Stomach smooth muscle (tissue), 2 donors: ENCODE data around the gene CAPN10.

Experiments
- H3K27ac ChIP-seq: one replicate; pipeline ENCODE4 v1.7.0; 2013; ENCODE audit warnings: mild to moderate bottlenecking, low read length, inconsistent platforms
- H3K27me3 ChIP-seq, 2 donors: one replicate each; pipeline ENCODE4 v1.7.0; 2013; ENCODE audit warnings: low read length in 2 of 2; ENCODE audit not compliant: insufficient read depth in 2 of 2, control insufficient read depth in 1 of 2
- H3K36me3 ChIP-seq, 2 donors: one replicate each; pipeline ENCODE4 v1.7.0; 2013; ENCODE audit warnings: low read length in 2 of 2; ENCODE audit not compliant: control insufficient read depth in 2 of 2, insufficient read depth in 2 of 2
- H3K4me1 ChIP-seq: one replicate; pipeline ENCODE4 v1.7.0; 2013; ENCODE audit warnings: low read length; ENCODE audit not compliant: control insufficient read depth, insufficient read depth
- H3K4me3 ChIP-seq, 2 donors: one replicate each; pipeline ENCODE4 v1.7.0; 2013; ENCODE audit warnings: low read length in 2 of 2
- H3K9ac ChIP-seq, 2 donors: one replicate each; pipeline ENCODE4 v1.7.0; 2013; ENCODE audit warnings: low read length in 2 of 2, mild to moderate bottlenecking in 1 of 2
- H3K9me3 ChIP-seq, 2 donors: one replicate each; pipeline ENCODE4 v1.7.0; 2013; ENCODE audit warnings: low read length in 2 of 2; ENCODE audit not compliant: control insufficient read depth in 2 of 2
- donor health status: healthy.
- donor health status: Pancreatic carcinoma.

Gene CAPN10

GRCh38 chr2:240564561-240565332 is 21.8 kb upstream of the CAPN10 start:
- no peaks in the 10 kb centered on the region for H3K27me3 ChIP-seq
- no peak overlapping the region for H3K4me3 ChIP-seq
- no peaks in the 10 kb centered on the region for H3K36me3 ChIP-seq
- H3K4me1 ChIP-seq, result peaks cover 52% of the 10 kb centered on the region
- no peaks in the 10 kb centered on the region for H3K9me3 ChIP-seq
- H3K27ac ChIP-seq, result no peak overlapping the region
- peak overlapping the region in 1 of 2 donors; percentile 42 for H3K9ac ChIP-seq

GRCh38 chr2:240565333-240566202 is 21.0 kb upstream of the CAPN10 start:
- Histone ChIP-seq H3K27ac (no peak overlapping the region), H3K9ac (peak overlapping the region; percentile 60), H3K4me3 (peak overlapping the region; percentile 6 to 58), H3K27me3 (no peaks in the 10 kb centered on the region), H3K4me1 (peaks cover 56% of the 10 kb centered on the region), H3K36me3 (no peaks in the 10 kb centered on the region), H3K9me3 (no peaks in the 10 kb centered on the region)

GRCh38 chr2:240566203-240567136 is 20.1 kb upstream of the CAPN10 start:
- Histone ChIP-seq H3K36me3 (no peaks in the 10 kb centered on the region), H3K27me3 (no peaks in the 10 kb centered on the region), H3K27ac (peak overlapping the region; percentile 75), H3K4me1 (peaks cover 60% of the 10 kb centered on the region), H3K4me3 (peak overlapping the region; percentile 33 to 83), H3K9me3 (no peaks in the 10 kb centered on the region), H3K9ac (peak overlapping the region; percentile 60 to 83)

GRCh38 chr2:240567137-240567871 is 19.2 kb upstream of the CAPN10 start:
- peaks cover 60% of the 10 kb centered on the region for H3K4me1 ChIP-seq
- no peaks in the 10 kb centered on the region for H3K27me3 ChIP-seq
- peak overlapping the region; percentile 74 to 83 for H3K9ac ChIP-seq
- peak overlapping the region; percentile 83 to 86 for H3K4me3 ChIP-seq
- peak overlapping the region; percentile 75 for H3K27ac ChIP-seq
- peaks cover 0 to 2% of the 10 kb centered on the region in 2 donors for H3K36me3 ChIP-seq
- no peaks in the 10 kb centered on the region for H3K9me3 ChIP-seq

- Histone ChIP-seq H3K9me3 (no peaks in the 10 kb centered on the region), H3K9ac (peak within 1 kb of the TSS; percentile 74 to 83), H3K27ac (peak within 1 kb of the TSS; percentile 75), H3K36me3 (peaks cover 0 to 3% of the 10 kb centered on the region in 2 donors), H3K27me3 (no peaks in the 10 kb centered on the region), H3K4me1 (peaks cover 60% of the 10 kb centered on the region), H3K4me3 (peak within 1 kb of the TSS; percentile 83 to 86)
Measured at GRCh38 chr2:240567872-240568677, 18.5 kb upstream of the CAPN10 start, which contains the start of gene RNPEPL1. RNPEPL1 (plus strand) TSS chr2:240568484; CDS start chr2:240568587, 103 bp downstream.

- Histone ChIP-seq H3K36me3 (peaks cover 0 to 4% of the 10 kb centered on the region in 2 donors), H3K4me1 (peaks cover 60% of the 10 kb centered on the region), H3K4me3 (peak overlapping the region; percentile 54 to 80), H3K9ac (peak overlapping the region; percentile 60 to 69), H3K27me3 (no peaks in the 10 kb centered on the region), H3K27ac (peak overlapping the region; percentile 37), H3K9me3 (no peaks in the 10 kb centered on the region)
Measured at GRCh38 chr2:240568678-240569522, 17.6 kb upstream of the CAPN10 start.

GRCh38 chr2:240569523-240569997 is 17.0 kb upstream of the CAPN10 start:
- H3K4me1 ChIP-seq, result peaks cover 58% of the 10 kb centered on the region
- peak overlapping the region; percentile 37 for H3K27ac ChIP-seq
- no peaks in the 10 kb centered on the region for H3K9me3 ChIP-seq

GRCh38 chr2:240569998-240570530 is 16.5 kb upstream of the CAPN10 start:
- Histone ChIP-seq H3K36me3 (peaks cover 0 to 8% of the 10 kb centered on the region in 2 donors), H3K27me3 (no peaks in the 10 kb centered on the region), H3K27ac (no peak overlapping the region), H3K4me1 (peaks cover 58% of the 10 kb centered on the region), H3K9ac (no peak overlapping the region), H3K9me3 (no peaks in the 10 kb centered on the region), H3K4me3 (peak overlapping the region; percentile 54 to 80)

More at GRCh38 chr2:240569523-240569997, 17.0 kb upstream of the CAPN10 start:
- peak overlapping the region in 1 of 2 donors; percentile 69 for H3K9ac ChIP-seq
- peak overlapping the region; percentile 54 to 80 for H3K4me3 ChIP-seq
- no peaks in the 10 kb centered on the region for H3K27me3 ChIP-seq
- H3K36me3 ChIP-seq, result peaks cover 0 to 6% of the 10 kb centered on the region in 2 donors
